ENCODE measurements around the gene DNAJC15. TPM values are rescaled to one million over a fixed set of nuclear protein-coding genes. Genes with fewer than 3 reads are reported as not detected.

The DNAJC15 gene
- total RNA-seq, 1 donor from 2014 or later = 21.6 TPM

DNA sequence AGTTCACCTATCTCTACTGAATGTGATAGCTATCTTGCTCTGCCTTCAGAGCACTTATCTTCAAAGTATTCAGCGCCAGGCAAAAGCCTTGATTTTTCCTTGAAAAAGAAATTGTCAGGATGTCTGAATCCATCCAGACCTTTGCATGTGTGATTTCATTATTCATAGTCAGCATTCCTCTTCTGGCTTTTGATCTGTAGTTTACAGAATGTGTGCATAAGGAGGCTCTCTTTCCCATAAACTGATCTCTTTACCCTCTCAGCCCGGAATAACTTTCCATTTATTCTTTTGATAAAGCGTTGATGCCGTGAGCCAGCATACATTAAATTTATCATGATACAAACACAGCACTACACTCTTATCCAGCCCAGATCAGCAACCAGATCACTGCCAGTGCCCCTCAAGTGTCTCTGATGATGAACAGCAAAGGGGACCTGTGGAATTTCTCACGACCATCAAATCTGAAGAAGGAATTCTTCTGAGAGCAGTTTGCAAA, 130.8 kb downstream of the DNAJC15 start:
- no peaks in the 10 kb centered on the region for H3K36me3 Mint-ChIP-seq (ENCODE audit: low read depth)
- DNase-seq (ENCODE audit: low spot score) = no peak
- H3K4me3 Mint-ChIP-seq (ENCODE audit: unreplicated experiment) = no peak overlapping the region
- H3K9me3 Mint-ChIP-seq (ENCODE audit: low read depth) = no peaks in the 10 kb centered on the region
- H3K27me3 Mint-ChIP-seq (ENCODE audit: low read depth) = no peaks in the 10 kb centered on the region
- peaks cover 37% of the 10 kb centered on the region for H3K4me1 Mint-ChIP-seq (ENCODE audit: low read depth)
- TF ChIP-seq, protein P1, sequence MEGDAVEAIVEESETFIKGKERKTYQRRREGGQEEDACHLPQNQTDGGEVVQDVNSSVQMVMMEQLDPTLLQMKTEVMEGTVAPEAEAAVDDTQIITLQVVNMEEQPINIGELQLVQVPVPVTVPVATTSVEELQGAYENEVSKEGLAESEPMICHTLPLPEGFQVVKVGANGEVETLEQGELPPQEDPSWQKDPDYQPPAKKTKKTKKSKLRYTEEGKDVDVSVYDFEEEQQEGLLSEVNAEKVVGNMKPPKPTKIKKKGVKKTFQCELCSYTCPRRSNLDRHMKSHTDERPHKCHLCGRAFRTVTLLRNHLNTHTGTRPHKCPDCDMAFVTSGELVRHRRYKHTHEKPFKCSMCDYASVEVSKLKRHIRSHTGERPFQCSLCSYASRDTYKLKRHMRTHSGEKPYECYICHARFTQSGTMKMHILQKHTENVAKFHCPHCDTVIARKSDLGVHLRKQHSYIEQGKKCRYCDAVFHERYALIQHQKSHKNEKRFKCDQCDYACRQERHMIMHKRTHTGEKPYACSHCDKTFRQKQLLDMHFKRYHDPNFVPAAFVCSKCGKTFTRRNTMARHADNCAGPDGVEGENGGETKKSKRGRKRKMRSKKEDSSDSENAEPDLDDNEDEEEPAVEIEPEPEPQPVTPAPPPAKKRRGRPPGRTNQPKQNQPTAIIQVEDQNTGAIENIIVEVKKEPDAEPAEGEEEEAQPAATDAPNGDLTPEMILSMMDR (IDR thresholded peaks at IDR 0.05) = no peak
- H3K27ac Mint-ChIP-seq (ENCODE audit: unreplicated experiment) = peak overlapping the region; percentile 62

DNA sequence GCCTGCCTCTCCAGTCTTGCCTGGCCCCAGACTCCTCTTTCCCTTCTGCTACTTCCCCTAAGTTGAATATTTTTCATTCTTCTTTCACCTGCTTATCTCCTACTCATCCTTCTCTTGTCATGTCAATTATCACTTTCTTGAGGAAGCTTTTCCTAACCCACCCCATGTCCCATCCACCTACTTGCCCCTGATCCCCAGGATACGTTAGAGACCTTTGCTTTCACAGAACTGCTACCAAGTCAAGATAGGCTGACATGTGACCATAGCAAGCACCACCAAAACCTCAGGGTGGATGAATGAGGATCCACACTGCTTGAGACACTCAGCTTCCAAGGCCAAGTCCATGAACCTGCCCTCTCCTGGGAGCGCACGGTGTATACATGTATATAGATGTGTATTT, 131.5 kb downstream of the DNAJC15 start:
- no peak overlapping the region for H3K27ac Mint-ChIP-seq (ENCODE audit: unreplicated experiment)
- DNase-seq (ENCODE audit: low spot score) = no peak
- H3K4me1 Mint-ChIP-seq (ENCODE audit: low read depth) = peaks cover 42% of the 10 kb centered on the region
- H3K36me3 Mint-ChIP-seq (ENCODE audit: low read depth) = no peaks in the 10 kb centered on the region
- H3K27me3 Mint-ChIP-seq (ENCODE audit: low read depth) = no peaks in the 10 kb centered on the region
- TF ChIP-seq, protein P1 (IDR thresholded peaks at IDR 0.05) = no peak
- no peak overlapping the region for H3K4me3 Mint-ChIP-seq (ENCODE audit: unreplicated experiment)
- H3K9me3 Mint-ChIP-seq (ENCODE audit: low read depth) = no peaks in the 10 kb centered on the region

DNA sequence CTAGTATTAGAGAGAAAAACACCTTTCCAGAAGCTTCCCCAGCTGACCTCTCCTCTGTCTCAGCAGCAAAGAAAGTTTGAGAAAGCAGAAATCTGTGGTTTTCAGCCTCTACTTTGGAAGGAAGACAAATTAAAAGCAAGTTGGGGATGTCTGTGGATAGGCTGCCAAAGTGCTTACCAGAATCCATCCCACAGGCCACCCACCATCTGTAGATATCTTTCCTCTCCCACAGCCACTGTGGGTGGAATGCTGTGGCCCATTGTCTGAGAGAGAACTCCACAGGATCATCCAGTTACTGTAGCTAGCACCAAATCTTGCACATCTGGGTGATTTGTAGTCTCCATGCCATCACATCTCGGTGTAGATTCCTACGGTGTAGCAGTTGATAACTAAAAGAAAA, 133.5 kb downstream of the DNAJC15 start:
- Mint-ChIP-seq H3K36me3 (ENCODE audit: low read depth) (no peaks in the 10 kb centered on the region), H3K27ac (ENCODE audit: unreplicated experiment) (no peak overlapping the region), H3K4me3 (ENCODE audit: unreplicated experiment) (no peak overlapping the region), H3K27me3 (ENCODE audit: low read depth) (no peaks in the 10 kb centered on the region), H3K9me3 (ENCODE audit: low read depth) (no peaks in the 10 kb centered on the region), H3K4me1 (ENCODE audit: low read depth) (peaks cover 38% of the 10 kb centered on the region)
- TF ChIP-seq, protein P1 (IDR thresholded peaks at IDR 0.05) = no peak
- DNase-seq (ENCODE audit: low spot score) = no peak

DNA sequence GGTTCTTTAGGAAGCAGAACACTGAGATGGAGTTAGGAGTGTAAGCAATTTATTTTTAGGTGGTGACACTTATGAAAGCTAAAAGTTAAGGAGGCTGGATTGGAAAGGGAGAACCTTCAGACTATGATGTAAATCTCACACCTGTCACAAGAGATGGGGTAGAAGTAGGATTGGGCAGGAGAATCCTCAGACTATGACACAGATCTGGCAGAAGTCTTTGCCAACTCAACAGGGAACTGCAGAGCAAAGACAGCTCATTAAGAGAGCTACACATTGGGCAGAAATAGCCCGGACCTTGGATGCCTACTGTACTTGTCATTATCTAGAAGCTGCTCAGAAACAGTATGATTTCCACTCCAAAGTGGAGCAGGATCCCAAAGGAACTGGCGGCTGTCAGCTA, 134.4 kb downstream of the DNAJC15 start:
- no peaks in the 10 kb centered on the region for H3K27me3 Mint-ChIP-seq (ENCODE audit: low read depth)
- DNase-seq (ENCODE audit: low spot score) = no peak
- TF ChIP-seq, protein P1 (IDR thresholded peaks at IDR 0.05) = no peak
- no peak overlapping the region for H3K4me3 Mint-ChIP-seq (ENCODE audit: unreplicated experiment)
- no peak overlapping the region for H3K27ac Mint-ChIP-seq (ENCODE audit: unreplicated experiment)
- H3K4me1 Mint-ChIP-seq (ENCODE audit: low read depth) = peaks cover 34% of the 10 kb centered on the region
- H3K9me3 Mint-ChIP-seq (ENCODE audit: low read depth) = no peaks in the 10 kb centered on the region
- H3K36me3 Mint-ChIP-seq (ENCODE audit: low read depth) = no peaks in the 10 kb centered on the region

DNA sequence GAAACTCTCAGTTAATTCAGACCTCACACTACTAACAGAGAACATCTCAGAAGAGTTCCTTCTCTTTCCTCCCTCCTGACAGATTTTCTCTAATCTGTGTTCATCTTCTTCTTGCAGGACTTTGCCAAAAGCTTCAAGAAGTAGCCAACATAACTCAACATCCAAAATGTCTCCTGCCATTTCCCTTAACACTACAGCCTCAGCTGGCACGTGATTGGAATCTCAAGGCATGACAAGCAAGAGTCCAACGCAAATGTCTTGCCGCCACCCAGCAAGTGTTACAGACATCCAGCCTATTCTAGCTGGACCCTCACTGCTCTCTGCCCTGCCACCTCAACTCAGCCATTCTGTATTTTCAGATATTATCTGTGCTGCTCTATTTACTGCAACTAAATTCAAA, 135.1 kb downstream of the DNAJC15 start:
- Mint-ChIP-seq H3K4me3 (ENCODE audit: unreplicated experiment) (no peak overlapping the region), H3K9me3 (ENCODE audit: low read depth) (no peaks in the 10 kb centered on the region), H3K27ac (ENCODE audit: unreplicated experiment) (no peak overlapping the region), H3K36me3 (ENCODE audit: low read depth) (no peaks in the 10 kb centered on the region), H3K27me3 (ENCODE audit: low read depth) (no peaks in the 10 kb centered on the region), H3K4me1 (ENCODE audit: low read depth) (peaks cover 29% of the 10 kb centered on the region)
- no peak for DNase-seq (ENCODE audit: low spot score)
- TF ChIP-seq, protein P1 (IDR thresholded peaks at IDR 0.05) = no peak

Data from chondrocyte (in vitro differentiated cells).